T-helper 2 cell treated with Interferon-gamma antibody and Interleukin-4, amounts not matched to agents 100 ng/mL and 5 ng/mL, for 36 hours (primary cell): ENCODE results near the gene TFB1M. TPM values are rescaled to one million over a fixed set of nuclear protein-coding genes. Genes with fewer than 3 reads are reported as not detected.
"Not testable (repeated sequence)": the region's sequence is repeated elsewhere in the genome, so short reads cannot be mapped to it uniquely, and the experiment has no call there.

Experiments
- intact Hi-C: fragments of 100-400 bp; cut with micrococcal nuclease; formaldehyde crosslinking; loops from one replicate; pipeline ENCODE4 v1.15.1; 2023
- total RNA-seq: library from RNA; stranded (reverse); gene quantifications from 2 replicates; pipeline ENCODE4 v1.2.3, GENCODE V29; 2022

Gene TFB1M
- 20.9 and 24.6 TPM in 2 replicates for total RNA-seq

DNA sequence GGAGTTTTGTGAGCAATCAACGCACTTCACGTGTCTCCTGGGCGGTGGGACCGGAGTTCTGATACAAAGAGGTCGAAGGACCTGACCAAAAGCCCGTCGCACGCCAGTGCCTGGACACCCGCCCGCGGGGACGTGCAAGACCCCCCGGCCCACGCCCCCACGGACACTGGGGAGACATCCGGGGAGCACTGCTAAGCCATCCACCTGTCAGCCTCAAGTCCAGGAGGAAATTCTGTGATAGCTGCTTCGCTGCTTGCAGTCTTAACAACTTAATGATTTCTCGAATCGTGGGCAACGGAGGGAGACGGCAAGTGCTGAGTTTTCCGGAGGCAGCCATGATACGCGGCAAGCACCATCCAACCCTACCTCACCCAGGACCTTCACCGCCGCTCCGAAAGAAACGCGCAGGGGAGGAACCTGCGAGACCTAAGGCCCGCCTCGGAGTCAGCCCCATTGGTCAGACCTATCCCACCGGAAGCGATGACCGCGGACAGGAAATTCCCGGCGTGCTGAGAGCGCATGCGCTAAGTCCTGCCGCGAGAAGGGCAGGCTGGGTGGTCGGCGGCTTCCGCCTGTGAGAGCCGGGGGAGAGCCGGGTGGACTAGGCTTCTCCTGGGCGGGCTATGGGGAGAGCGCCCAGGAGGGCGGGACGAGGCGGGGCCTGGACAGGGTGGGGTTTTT lies at the start of gene TFB1M:
TFB1M (minus strand) TSS at position 393 of the 681 bp plus-strand sequence; CDS start at position 337, 56 bp downstream.
- intact Hi-C loops: loop anchor here (1.0 to 2.0 kb wide), 7 partner anchors 89 to 1707 kb away; no protein-coding TSS in a partner anchor

DNA sequence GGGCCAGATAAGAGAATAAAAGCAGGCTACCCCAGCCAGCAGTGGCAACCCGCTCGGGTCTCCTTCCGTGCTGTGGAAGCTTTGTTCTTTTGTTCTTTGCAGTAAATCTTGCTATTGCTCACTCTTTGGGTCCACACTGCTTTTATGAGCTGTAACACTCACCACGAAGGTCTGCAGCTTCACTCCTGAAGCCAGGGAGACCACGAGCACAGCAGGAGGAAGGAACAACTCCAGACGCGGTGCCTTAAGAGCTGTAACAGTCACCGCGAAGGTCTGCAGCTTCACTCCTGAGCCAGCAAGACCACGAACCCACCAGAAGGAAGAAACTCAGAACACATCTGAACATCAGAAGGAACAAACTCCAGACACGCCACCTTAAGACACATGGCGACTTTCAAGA lies 49.7 kb upstream of the TFB1M start:
- intact Hi-C loops: not testable (repeated sequence)

DNA sequence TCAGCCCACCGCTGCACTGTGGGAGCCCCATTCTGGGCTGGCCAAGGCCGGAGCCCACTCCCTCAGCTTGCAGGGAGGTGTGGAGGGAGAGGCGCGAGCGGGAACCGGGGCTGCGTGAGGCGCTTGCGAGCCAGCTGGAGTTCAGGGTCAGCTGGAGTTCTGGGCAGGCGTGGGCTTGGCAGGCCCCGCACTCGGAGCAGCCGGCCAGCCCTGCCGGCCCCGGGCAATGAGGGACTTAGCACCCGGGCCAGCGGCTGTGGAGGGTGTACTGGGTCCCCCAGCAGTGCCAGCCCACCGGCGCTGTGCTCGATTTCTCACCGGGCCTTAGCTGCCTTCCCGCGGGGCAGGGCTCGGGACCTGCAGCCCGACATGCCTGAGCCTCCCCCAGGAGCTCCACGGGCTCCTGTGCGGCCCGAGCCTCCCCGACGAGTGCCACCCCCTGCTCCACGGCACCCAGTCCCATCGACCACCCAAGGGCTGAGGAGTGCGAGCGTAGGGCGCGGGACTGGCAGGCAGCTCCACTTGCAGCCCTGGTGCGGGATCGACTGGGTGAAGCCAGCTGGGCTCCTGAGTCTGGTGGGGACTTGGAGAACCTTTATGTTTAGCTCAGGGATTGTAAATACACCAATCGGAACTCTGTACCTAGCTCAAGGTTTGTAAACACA lies 48.8 kb upstream of the TFB1M start:
- intact Hi-C loops: not testable (repeated sequence)

DNA sequence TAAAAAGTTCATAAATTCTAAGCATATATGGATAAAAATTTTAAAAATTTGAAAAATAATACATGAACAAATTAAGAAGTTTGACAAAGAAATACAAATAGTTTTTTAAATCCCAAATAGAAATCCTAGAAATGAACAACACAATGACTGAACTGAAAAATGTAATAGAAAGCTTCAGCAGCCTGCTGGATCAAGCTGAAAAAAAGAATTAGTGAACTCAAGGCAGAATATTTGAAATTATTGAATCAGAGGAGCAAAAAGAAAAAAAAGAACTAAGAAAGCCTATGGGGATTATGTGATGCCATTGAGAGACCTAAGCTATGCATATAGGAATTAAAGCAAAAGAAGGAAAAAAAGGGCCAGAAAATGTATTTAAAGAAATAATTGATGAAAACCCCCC lies 39.9 kb upstream of the TFB1M start:
- intact Hi-C loops: no loop called here

DNA sequence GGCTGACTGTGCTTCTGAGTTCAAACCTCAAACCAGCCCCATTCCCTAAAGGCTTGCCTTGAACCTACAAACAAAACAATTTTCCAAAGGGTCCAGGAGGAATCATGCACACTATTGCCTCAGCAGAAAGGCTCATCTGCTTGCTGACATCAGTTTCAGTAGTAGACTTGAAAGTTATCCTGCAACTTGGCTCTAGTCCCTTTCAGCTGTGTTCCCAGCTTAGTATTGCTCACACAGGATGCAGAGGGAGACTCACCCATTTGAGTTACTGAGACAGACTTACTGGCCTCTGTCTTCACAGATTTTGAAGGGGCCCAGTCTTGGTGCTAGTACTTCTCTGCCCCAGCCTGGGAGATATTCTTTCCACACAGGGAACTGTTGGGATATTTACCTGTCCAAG lies 38.5 kb upstream of the TFB1M start:
- intact Hi-C loops: no loop called here

DNA sequence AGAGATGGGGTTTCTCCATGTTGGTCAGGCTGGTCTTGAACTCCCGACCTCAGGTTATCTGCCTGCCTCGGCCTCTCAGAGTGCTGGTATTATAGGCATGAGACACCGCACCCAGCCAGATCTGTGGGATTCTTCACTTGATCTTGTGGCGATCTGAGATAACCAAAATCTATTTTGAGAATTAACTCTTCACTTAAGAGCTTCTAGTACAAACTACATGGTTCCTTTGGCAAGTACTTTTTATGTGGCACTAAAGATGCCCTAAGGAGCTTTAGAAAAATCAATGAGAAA lies 37.8 kb upstream of the TFB1M start:
- intact Hi-C loops: no loop called here

DNA sequence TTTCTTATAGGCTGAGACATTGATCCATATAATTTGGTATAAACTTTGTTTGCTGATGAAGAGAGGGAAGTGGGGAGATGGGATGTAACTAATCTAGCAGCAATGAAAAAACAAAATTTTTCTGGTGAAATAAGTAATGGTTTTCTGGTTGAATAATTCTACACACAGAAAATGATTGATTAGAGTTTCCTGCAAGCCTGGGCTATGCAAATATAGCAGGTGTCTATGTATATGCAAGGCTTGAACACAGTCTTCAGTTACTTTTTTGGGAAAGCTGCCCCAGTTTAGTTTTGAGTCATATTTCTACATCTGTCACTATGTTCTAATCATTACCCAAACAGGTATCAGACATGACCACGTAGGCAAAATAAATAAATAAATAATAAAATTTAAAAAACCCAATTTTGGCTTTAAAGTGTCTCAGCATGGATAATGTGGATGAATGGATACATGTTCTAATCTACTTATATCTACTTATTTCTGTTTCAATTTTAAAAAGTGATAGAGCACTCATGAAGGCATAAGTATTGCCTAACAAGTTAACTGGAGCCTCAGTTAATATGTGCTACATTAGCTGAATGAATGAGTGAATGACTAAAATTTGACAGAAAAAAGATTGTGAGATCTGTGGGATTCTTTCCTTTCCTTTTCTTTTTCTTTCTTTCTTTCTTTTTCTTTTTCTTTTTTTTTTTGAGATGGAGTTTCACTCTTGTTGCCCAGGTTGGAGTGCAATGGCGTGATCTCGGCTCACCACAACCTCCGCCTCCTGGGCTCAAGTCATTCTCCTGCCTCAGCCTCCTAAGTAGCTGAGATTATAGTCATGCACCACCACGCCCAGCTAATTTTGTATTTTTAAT lies 37.2 kb upstream of the TFB1M start:
- intact Hi-C loops: no loop called here

DNA sequence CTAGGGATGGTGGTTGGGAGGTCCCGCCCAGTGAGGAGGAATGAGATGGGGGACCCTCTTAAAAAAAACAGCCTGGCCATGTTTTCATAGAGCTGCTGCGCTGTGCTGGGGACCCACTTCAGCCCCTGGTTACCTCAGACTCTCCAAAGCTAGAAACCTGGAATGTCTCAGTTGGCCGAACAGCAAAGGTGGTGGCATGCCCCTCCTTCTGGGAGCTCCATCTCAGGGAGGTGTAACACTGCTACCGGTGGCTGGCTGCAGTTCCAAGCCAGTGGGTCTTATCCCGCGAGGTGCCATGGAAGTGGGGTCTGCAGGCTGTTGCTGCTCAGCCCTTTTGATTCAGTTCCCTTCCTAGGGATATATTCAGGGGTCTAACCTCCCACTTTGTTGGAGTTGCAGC lies 35.7 kb upstream of the TFB1M start:
- intact Hi-C loops: no loop called here

DNA sequence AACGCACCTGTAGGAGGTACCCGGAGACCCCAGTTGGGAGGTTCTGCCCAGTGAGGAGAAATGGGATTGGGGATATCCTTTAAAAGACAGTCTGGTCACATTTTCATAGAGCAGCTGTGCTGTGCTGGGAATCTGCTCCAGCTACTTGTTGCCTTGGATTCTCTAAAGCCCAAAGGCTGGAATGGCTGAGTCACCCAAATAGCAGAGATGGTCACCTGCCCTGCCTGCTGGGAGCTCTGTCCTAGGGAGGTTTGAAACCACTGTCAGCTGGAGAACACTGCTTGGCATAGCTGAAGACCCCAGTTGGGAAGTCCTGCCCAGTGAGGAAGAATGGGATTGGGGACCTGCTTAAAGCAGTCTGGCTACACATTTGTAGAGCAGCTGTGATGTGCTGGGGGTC lies 34.8 kb upstream of the TFB1M start:
- intact Hi-C loops: no loop called here

DNA sequence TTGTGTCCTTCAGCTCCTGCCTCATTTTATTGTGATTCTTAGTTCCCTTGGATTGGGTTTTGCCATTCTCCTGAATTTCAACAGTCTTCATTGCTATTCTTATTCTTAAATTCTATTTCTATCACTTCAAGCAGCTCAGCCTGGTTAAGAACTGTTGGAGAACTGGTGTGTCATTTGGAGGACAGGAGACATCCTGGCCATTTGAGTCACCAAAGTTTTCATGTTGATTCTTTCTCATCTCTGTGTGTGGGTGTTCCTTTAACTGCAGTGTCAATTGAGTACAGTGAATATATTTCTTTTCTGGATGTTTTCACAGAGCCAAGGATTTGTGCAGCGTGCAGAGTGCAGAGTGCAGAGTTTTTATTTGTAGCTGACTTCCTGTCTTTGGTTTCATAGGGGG lies 33.5 kb upstream of the TFB1M start:
- intact Hi-C loops: no loop called here

DNA sequence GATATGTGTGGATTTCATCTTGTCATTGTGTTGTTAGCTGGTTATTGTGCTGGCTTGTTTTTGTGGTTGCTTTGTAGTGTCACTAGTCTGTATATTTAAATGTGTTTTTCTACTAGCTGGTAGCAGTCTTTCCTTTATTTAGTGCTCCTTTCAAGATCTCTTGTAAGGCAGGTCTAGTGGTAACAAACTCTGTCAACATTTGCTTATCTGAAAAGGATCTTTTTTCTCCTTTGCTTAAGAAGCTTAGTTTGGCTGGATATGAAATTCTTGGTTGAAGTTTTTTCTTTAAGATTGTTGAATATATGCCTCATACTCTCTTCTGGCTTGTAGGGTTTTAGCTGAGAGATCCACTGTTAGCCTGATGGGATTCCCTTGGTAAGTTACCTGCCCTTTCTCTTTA lies 32.7 kb upstream of the TFB1M start:
- intact Hi-C loops: no loop called here

DNA sequence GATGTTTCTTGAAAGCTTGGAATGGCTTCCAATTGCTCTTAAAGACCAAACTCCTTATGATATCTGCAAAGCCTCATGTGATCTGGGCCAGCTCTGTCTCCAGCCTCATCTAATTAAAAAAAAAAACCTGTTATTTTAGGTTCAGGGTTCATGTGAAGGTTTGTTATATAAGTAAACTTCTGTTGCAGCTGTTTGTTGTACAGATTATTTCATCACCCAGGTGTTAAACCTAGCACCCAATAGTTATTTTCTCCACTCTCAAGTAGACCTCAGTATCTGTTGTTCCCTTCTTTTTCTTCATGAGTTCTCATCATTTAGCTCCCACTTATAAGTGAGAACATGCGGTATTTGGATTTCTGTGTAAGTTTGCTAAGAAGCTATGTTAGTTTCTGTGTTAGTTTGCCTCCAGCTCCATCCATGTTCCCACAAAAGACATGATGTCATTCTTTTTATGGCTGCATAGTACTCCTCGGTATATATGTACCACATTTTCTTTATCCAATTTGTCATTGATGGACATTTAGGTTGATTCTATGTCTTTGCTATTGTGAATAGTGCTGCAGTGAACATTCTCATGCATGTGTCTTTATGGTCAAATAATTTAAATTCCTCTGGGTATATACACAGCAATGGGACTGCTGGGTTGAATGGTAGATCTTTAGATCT lies 30.2 kb upstream of the TFB1M start:
- intact Hi-C loops: no loop called here

DNA sequence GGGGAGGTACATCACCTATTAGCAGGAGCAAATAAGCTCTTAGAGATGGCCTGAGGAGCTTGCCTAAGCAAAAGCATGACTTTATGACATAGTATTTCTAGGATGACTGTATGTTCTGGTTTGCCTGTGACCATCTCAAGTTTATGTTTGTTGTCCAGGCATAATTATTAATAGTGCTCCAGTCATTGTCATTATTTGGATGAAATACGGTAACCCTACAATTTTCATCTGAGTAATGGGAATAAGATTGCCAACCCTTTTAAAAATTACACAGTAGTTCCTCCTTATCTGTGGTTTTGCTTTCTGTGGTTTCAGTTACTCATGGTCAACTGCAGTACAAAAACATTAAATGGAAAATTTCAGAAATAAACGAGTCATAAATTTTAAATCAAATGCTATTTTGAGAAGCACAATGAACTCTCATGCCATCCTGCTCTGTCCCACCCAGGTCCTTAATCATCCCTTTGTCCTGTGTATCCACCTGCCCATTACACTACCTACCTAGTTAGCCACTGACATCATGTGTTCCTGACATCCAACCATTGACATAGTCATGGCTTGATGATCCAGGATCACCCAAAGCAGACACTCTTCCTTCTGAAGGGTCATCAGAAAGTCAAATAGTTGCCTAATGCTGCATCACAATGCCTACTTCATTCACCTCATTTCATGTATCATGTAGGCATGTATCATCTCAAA lies 27.0 kb upstream of the TFB1M start:
- intact Hi-C loops: no loop called here

DNA sequence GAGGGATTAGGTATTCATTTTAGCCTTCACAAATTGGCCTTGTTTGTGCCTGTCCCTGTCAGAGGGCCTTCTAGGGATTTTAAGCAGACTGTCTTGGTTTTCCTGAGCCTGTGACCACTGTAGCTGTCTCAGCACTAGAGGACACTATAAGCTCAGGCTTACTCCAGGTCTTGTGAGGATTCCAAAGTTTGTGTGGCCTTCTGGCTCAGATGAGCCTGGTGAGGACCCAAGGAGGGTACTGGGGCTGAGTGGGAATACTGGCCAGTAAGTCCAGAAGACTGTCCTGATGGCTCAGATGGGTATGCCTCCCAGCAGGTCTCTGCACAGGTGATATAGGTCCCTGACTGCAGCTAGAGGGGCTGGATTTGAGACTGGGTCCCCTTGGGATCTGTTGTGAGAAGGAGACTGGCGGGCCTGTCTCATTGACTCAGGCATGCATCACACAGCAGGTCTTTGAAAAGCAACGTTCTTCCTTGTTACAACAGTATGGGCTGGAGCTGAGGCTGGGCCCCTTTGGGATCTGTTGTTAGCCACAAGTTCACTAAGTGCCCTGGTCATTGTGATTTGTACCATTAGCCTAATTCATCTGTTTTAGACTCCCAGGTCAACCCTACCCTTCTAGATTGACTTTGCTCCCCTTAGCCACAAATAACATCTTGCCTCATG lies 26.3 kb upstream of the TFB1M start:
- intact Hi-C loops: no loop called here

DNA sequence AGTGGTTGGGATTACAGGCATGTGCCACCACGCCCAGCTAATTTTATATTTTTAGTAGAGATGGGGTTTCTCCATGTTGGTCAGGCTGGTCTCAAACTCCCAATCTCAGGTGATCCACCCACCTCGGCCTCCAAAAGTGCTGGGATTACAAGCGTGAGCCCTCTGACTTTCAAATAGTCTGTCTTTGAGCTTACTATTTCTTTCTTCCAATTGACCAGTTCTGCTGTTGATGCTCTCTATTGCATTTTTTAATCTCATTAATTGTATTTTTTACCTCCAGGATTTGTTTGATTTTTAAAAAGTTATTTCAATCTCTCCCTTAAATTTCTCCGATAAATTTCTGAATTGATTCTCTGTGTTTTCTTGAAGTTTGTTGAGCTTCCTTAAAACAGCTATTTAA lies 25.6 kb upstream of the TFB1M start:
- intact Hi-C loops: not testable (repeated sequence)

DNA sequence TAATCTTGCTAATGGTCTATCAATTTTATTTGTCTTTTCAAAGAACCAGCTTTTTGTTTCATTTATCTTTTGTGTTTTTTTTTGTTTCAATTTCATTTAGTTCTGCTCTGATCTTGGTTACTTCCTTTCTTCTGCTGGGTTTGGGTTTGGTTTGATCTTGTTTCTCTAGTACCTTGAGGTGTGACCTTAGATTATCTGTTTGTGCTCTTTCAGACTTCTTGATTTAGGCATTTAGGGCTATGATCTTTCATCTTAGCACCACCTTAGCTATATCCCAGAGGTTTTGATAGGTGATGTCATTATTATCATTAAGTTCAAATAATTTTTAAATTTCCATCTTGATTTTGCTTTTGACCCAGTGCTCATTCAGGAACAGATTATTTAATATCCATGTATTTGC lies 24.0 kb upstream of the TFB1M start:
- intact Hi-C loops: not testable (repeated sequence)

DNA sequence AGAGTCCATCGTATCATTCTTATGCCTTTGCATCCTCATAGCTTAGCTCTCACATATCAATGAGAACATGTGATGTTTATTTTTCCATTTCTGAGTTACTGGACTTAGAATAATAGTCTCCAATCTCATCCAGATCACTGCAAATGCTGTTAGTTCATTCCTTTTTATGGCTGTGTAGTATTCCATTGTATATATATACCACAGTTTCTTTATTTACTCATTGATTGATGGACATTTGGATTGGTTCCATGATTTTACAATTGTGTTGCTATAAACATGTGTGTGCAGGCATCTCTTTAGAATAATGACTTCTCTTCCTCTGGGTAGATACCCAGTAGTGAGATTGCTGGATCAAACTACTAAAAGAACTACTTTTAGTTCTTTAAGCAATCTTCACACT lies 21.0 kb upstream of the TFB1M start:
- intact Hi-C loops: no loop called here

DNA sequence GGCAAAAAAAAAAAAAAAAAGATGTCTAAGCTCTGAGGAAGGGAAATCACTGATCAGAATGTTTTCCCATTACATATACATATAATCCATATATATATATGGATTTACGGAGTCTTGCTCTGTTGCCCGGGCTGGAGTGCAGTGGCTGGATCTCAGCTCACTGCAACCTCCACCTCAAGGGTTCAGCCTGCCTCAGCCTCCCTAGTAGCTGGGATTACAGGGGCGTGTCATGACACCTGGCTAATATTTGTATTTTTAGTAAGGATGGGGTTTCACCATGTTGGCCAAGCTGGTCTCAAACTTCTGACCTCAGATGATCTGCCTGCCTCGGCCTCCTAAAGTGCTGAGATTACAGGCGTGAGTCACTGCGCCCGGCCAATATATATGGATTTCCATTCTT lies 19.8 kb upstream of the TFB1M start:
- intact Hi-C loops: not testable (repeated sequence)

DNA sequence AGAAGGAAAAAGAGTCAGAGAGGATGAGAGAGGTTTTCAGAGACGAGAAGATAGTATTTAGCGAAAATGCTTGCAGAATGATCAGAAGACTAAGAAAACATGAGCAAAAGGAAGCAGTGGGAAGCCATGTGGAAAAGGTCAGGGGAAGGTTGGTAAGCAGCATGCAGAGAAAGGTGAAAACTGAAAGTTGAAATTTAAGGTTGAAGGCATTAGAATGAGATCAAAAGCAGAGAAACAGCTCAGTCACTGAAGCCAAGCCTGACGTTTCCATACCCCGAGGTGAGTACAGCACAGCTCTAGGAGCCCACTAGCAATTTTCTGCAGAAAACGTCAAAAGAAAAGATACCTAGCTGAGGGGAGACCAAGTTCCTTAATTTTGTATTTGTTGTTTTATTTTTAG lies 19.1 kb upstream of the TFB1M start:
- intact Hi-C loops: no loop called here

DNA sequence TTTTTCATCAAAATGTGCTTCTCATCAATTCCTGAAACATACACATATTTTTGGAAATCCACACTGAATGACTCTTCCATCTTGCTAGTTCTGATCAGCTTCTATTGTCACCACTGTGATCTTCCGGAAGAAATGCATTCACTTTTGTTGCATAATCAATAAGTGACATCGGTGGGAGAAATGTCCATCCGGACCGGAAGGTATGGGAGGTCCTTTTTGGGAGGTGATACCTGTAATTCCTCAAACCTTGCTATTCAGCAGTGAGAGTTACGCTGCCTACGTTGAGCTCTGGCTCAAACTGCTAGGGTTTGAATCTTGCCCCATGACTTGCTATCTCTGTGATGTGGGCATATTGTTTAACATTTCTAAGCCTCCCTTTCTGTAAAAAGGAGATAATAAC lies 16.6 kb upstream of the TFB1M start:
- intact Hi-C loops: no loop called here
